ENCODE results near the gene HSPE1.
A peak's percentile ranks its signal among the peaks of the same experiment; 100 is the strongest.
"Not testable (repeated sequence)": the region's sequence is repeated elsewhere in the genome, so short reads cannot be mapped to it uniquely, and the experiment has no call there.

The HSPE1 gene

GRCh38 chr2:197499594-197500502, at the start of gene HSPE1, which contains the start of gene HSPD1:
HSPE1 (plus strand) TSS chr2:197500379; CDS start chr2:197500437, 58 bp downstream.
HSPD1 (minus strand) TSS chr2:197499840; CDS start chr2:197498848, 992 bp downstream.
- peak; percentile 96 for DNase-seq

- DNase-seq, result peak; percentile 61
Observed at GRCh38 chr2:197450465-197450864, 49.7 kb upstream of the HSPE1 start.

GRCh38 chr2:197450935-197451358, 49.2 kb upstream of the HSPE1 start:
- DNase-seq, result not testable (repeated sequence)

DNA sequence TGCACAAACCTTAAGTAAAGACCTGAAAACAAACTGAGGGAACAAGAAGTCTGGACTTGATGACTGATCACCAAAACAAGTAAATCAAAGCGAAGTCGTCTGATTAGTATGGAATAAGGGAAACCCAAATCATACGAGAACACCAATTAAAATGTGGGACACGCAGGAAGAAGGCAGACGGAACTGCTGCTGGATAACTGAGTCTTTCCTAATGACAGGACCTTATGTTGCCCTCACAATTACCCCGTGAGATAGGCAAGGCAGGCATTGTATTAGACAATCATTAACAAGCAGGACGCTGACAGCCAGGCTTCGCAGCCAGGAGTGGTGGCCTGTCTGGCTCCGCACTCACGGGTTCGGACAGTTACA, 47.4 kb upstream of the HSPE1 start:
- DNase-seq, result no peak

- peak; percentile 97 for DNase-seq
Observed at GRCh38 chr2:197453123-197453913, 46.9 kb upstream of the HSPE1 start, which contains the start of gene COQ10B. COQ10B (plus strand) TSS chr2:197453552; CDS start chr2:197453561, 9 bp downstream.

GRCh38 chr2:197453914-197454398, 46.2 kb upstream of the HSPE1 start:
- peak; percentile 43 for DNase-seq

DNA sequence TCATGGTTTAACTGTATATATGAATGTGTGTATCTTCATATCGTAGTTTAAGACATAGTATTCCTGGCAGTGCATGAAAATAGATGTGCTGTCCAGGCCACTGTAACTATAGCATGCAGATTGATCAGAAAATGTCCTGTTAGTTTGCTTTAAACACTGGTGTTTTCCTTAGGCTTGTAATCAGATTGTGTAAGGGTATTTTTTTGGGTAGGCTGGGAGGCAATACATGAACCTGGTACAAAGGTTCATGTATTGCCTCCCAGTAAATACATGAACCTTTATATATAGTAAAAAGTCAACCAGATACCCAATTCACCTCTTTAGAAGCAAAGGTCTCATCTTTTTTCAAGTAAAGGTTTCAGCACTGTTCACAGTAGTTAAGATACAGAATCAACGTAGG, 45.3 kb upstream of the HSPE1 start:
- no peak for DNase-seq

DNA sequence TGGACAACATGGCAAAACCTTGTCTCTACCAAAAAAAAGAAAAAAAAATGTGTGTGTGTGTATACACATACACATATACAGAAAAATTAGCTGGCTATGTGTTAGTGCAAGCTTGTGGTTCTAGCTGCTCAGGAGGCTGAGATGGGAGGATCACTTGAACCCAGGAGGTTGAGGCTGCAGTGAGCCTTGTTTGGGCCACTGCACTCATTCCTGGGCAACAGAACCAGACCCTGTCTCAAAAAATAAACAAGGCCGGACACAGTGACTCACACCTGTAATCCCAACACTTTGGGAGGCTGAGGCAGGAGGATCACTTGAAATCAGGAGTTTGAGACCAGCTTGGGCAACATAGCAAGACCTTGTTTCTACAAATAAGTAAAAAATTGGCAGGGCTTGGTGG, 44.8 kb upstream of the HSPE1 start:
- no peak for DNase-seq

- no peak for DNase-seq
Observed at GRCh38 chr2:197460649-197461048, 39.5 kb upstream of the HSPE1 start.

- DNase-seq, result no peak
Observed at GRCh38 chr2:197461057-197461456, 39.1 kb upstream of the HSPE1 start.

DNA sequence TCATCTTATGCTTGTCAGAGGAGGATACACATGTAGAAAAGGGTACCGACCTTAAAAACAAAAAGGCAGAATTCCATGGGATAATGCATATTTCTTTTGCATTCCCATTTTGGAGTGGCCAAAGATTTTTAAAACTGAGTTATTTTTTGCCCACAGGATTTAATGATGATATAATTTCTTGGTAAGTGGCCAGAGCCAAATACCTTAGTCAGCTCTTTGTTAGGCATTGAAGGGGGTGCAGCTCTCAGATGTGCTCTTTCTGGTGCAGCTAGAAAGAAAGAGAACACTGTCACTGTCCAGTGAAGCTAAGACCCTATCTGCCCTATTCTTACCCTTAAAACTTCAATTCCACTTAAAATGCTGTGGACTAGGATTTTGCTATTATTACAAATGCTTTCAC, 36.0 kb upstream of the HSPE1 start:
- no peak for DNase-seq

- DNase-seq, result no peak
Observed at GRCh38 chr2:197472166-197472565, 28.0 kb upstream of the HSPE1 start.

DNA sequence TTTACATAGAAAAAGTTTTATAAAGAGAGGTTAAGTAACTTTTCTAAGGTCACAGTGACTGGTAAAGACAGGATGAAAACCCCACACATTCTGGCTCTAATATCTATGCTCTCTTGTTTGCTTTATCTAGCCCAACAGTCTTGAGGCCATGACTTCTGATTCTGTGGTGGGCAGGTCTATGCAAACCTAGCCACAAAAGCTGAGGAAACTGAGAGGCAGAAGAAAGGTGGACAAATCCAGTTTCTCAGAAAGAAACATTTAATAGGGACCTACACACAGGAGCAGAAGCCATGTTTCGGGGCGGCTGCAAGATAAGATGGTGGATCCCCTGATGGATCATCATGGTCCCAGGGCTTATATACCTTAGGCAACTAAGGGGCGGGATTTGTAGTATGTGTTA, 22.4 kb upstream of the HSPE1 start:
- DNase-seq, result no peak

- no peak for DNase-seq
Observed at GRCh38 chr2:197480165-197481036, 19.8 kb upstream of the HSPE1 start.

GRCh38 chr2:197484248-197484647, 15.9 kb upstream of the HSPE1 start:
- not testable (repeated sequence) for DNase-seq

GRCh38 chr2:197486175-197486574, 14.0 kb upstream of the HSPE1 start:
- DNase-seq, result no peak

- DNase-seq, result no peak
Observed at GRCh38 chr2:197487385-197487784, 12.8 kb upstream of the HSPE1 start.

DNA sequence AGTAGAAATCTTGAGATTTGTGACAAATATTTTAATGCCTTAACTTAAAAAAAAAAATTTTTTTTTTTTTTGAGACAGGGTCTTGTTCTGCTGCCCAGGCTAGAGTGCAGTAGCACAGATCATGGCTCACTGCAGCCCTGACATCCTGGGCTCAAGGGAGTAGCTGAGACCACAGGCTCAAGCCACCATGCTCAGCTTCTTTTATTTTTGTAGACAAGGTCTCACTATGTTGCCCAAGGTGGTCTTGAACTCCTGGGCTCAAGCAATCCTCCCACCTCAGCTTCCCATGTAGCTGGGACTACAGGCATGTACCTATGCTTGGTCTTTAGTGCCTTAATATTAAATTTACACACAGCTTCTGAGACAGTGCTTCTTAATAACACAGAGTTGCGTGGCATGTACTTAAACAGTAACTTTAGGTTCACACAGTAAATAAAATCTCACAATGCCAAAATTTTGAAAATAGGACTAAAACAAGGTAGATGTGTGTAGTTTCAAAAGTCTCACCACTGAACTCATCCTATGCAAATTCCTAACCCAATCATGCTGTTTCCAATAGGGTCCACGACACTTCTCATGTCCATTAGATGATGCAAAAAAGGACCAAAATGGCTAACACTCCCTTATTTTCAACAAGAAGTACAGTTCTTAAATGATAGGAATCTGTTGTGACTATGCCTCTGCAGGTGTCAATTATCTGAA, 4.6 kb upstream of the HSPE1 start:
- no peak for DNase-seq

DNA sequence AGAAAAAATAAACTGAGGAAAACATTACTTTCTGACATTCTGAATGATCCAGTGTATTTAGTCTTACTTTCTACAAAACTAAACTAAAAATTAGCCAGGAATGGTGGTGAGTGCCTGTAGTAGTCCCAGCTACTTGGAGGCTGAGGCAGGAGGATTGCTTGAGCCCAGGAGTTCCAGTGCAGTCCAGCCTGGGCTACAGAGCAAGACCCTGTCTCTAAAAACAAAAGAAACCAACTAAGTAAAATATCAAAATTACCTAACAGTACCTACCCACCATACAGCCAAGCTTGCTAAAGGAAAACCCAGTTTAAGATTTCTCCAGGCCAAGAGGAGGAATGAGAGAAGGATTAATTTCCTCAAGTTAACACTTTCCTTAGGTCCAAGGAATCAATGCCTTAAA, 3.5 kb upstream of the HSPE1 start:
- DNase-seq, result no peak

GRCh38 chr2:197497326-197497725, 2.9 kb upstream of the HSPE1 start:
- no peak for DNase-seq

DNA sequence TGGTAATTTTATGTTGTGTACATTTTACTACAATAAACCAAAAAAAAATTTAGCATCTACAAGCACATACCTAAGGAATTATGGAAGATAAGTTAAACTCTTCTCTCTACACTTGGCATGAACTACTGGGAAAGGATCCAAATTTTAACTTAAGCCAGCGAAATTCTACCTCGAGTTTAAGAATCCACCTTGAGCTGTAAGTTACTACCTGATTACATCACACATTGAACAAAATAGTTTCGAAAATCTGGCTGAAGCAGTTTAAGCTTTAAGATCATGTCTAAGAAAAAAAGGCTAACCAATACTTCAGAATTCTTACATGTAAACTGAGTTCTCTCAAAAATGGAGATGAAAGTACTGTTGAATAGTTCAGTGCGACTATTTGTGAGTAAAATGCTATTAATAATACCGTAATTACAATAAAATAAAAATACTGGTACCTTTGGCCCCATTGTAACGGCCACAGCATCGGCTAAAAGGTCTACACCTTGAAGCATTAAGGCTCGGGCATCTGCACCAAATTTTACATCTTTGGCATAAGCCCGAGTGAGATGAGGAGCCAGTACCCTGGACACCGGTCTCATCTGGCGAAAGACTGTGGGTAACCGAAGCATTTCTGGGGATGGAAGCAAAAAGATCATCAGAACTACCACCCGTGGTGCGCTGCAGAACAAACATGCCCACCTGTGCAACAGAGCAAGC, 1.8 kb upstream of the HSPE1 start:
- DNase-seq, result peak; percentile 14

Data from DMS79 treated with DMSO at 0.1 percent for 48 hours (cell line).